Loucy (cell line): Measurements from ENCODE around the gene PNMA6F.

Experiments used
- H2AFZ ChIP-seq: fragments of 200-600 bp; sonication (generic); 2 replicates; pipeline ENCODE4 v1.6.0; 2016; ENCODE audit warnings: antibody characterized with exemption, mild to moderate bottlenecking, low read length, moderate library complexity
- H3F3A ChIP-seq: fragments of 200-600 bp; 2 replicates; pipeline ENCODE4 v1.6.0; 2016; ENCODE audit warnings: antibody characterized with exemption, low read depth, mild to moderate bottlenecking
- H3K27me3 ChIP-seq: fragments of 200-600 bp; sonication (generic); 2 replicates; pipeline ENCODE4 v1.6.1; 2014; ENCODE audit warnings: low read length, mild to moderate bottlenecking; ENCODE audit not compliant: insufficient read depth, poor library complexity, severe bottlenecking
- H3K36me3 ChIP-seq: fragments of 200-600 bp; sonication (generic); 2 replicates; pipeline ENCODE4 v1.6.1; 2016; ENCODE audit warnings: low read length; ENCODE audit not compliant: insufficient read depth
- H3K4me1 ChIP-seq: fragments of 200-600 bp; sonication (generic); 2 replicates; pipeline ENCODE4 v1.5.1; 2014; ENCODE audit warnings: low read length, mild to moderate bottlenecking; ENCODE audit not compliant: insufficient read depth, poor library complexity, severe bottlenecking
- H3K4me2 ChIP-seq: fragments of 200-600 bp; sonication (generic); 2 replicates; pipeline ENCODE4 v1.6.0; 2014; ENCODE audit warnings: antibody characterized with exemption, low read length, low read depth, mild to moderate bottlenecking; ENCODE audit not compliant: poor library complexity, severe bottlenecking
- H3K4me3 ChIP-seq: fragments of 200-600 bp; sonication (generic); 2 replicates; pipeline ENCODE4 v1.5.1; 2014; ENCODE audit warnings: low read length, mild to moderate bottlenecking, mixed read lengths; ENCODE audit not compliant: poor library complexity, severe bottlenecking
- H3K79me2 ChIP-seq: fragments of 200-600 bp; sonication (generic); 2 replicates; pipeline ENCODE4 v1.6.1; 2014; ENCODE audit warnings: low read length; ENCODE audit not compliant: insufficient read depth
- H3K9ac ChIP-seq: fragments of 200-600 bp; sonication (generic); 2 replicates; pipeline ENCODE4 v1.6.0; 2014; ENCODE audit warnings: mild to moderate bottlenecking, low read depth, low read length, moderate library complexity; ENCODE audit not compliant: poor library complexity, severe bottlenecking
- H3K9me2 ChIP-seq: fragments of 200-600 bp; sonication (generic); replicated peaks from 2 replicates; pipeline ENCODE4 v1.6.1; 2016; ENCODE audit warnings: low read depth, low read length, mixed read lengths
- H3K9me3 ChIP-seq: fragments of 200-600 bp; sonication (generic); 2 replicates; pipeline ENCODE4 v1.6.1; 2014; ENCODE audit warnings: mild to moderate bottlenecking, antibody characterized with exemption, low read length, low read depth; ENCODE audit not compliant: insufficient read depth
- H4K20me1 ChIP-seq: fragments of 200-600 bp; sonication (generic); 2 replicates; pipeline ENCODE4 v1.6.0; 2014; ENCODE audit warnings: antibody characterized with exemption, low read length, mild to moderate bottlenecking; ENCODE audit not compliant: insufficient read depth, poor library complexity, severe bottlenecking
- CTCF ChIP-seq: fragments of 200-600 bp; sonication (generic); conservative IDR thresholded peaks from 2 replicates; pipeline ENCODE4 v1.5.1; 2014; ENCODE audit warnings: mild to moderate bottlenecking, antibody characterized with exemption, low read length
- EZH2phosphoT487 ChIP-seq: fragments of 200-600 bp; IDR thresholded peaks from 2 replicates; pipeline ENCODE4 v1.6.1; 2018; ENCODE audit warnings: antibody characterized with exemption, mild to moderate bottlenecking, moderate library complexity, borderline replicate concordance

The PNMA6F gene

GRCh38 chrX:153347530-153347929 is 26.0 kb upstream of the PNMA6F start:
- H4K20me1 ChIP-seq = peaks cover 2% of the 10 kb centered on the region
- H3F3A ChIP-seq = no peaks in the 10 kb centered on the region
- H3K4me1 ChIP-seq = no peaks in the 10 kb centered on the region
- peaks cover 2% of the 10 kb centered on the region; the same call in 1 of the 2 replicates for H3K79me2 ChIP-seq
- no peak overlapping the region for H3K4me3 ChIP-seq
- no peaks in the 10 kb centered on the region for H3K9me2 ChIP-seq
- H3K4me2 ChIP-seq = no peak overlapping the region
- H3K9me3 ChIP-seq = no peaks in the 10 kb centered on the region
- no peak overlapping the region for H3K9ac ChIP-seq
- H3K36me3 ChIP-seq = peaks cover 56% of the 10 kb centered on the region; the same call in 1 of the 2 replicates
- no peak for TF ChIP-seq EZH2phosphoT487
- TF ChIP-seq CTCF = no peak
- no peaks in the 10 kb centered on the region for H3K27me3 ChIP-seq
- no peak overlapping the region for H2AFZ ChIP-seq

- no peaks in the 10 kb centered on the region for H3K9me3 ChIP-seq
- H3K4me3 ChIP-seq = no peak overlapping the region
- TF ChIP-seq EZH2phosphoT487 = no peak
- TF ChIP-seq CTCF = no peak
- H3K4me1 ChIP-seq = peaks cover 4% of the 10 kb centered on the region
- H4K20me1 ChIP-seq = peaks cover 15% of the 10 kb centered on the region
- H3K79me2 ChIP-seq = peaks cover 36% of the 10 kb centered on the region; the same call in 1 of the 2 replicates
- peaks cover 51% of the 10 kb centered on the region for H3K36me3 ChIP-seq
- no peak overlapping the region for H2AFZ ChIP-seq
- no peak overlapping the region for H3K4me2 ChIP-seq
- no peak overlapping the region for H3K9ac ChIP-seq
- H3K9me2 ChIP-seq = no peaks in the 10 kb centered on the region
- no peaks in the 10 kb centered on the region for H3F3A ChIP-seq
- no peaks in the 10 kb centered on the region for H3K27me3 ChIP-seq
Observed at GRCh38 chrX:153343674-153344073, 22.1 kb upstream of the PNMA6F start.

GRCh38 chrX:153342762-153343558 is 21.4 kb upstream of the PNMA6F start:
- Histone ChIP-seq H2AFZ (no peak overlapping the region), H3K4me2 (no peak overlapping the region), H3K27me3 (no peaks in the 10 kb centered on the region)

More at GRCh38 chrX:153342762-153343558, 21.4 kb upstream of the PNMA6F start:
- Histone ChIP-seq H3F3A (no peaks in the 10 kb centered on the region), H3K9ac (no peak overlapping the region), H3K9me2 (no peaks in the 10 kb centered on the region), H3K36me3 (peaks cover 45% of the 10 kb centered on the region), H3K9me3 (no peaks in the 10 kb centered on the region), H4K20me1 (peaks cover 18% of the 10 kb centered on the region), H3K79me2 (peaks cover 43% of the 10 kb centered on the region), H3K4me3 (no peak overlapping the region), H3K4me1 (peaks cover 12% of the 10 kb centered on the region)
- no peak for TF ChIP-seq CTCF
- TF ChIP-seq EZH2phosphoT487 = no peak
